OCI-LY1 (cell line): ENCODE results near the gene METTL27.

ENCODE experiments used
- EZH2 ChIP-seq: fragments of 200-600 bp; sonication (generic), shearing (Covaris generic); IDR thresholded peaks from 2 replicates; pipeline ENCODE4 v1.8.0; 2017; ENCODE audit warnings: borderline replicate concordance, mixed run types, mild to moderate bottlenecking, antibody characterized with exemption, low read length, moderate library complexity, mixed read lengths
- TF ChIP-seq, protein P1 (sequence below): fragments of 200-600 bp; sonication (generic), shearing (Covaris generic); IDR thresholded peaks from 2 replicates; pipeline ENCODE4 v1.5.1; 2017; ENCODE audit warnings: mild to moderate bottlenecking, antibody characterized with exemption, low read length, moderate library complexity, mixed read lengths

- TF ChIP-seq, protein P1, sequence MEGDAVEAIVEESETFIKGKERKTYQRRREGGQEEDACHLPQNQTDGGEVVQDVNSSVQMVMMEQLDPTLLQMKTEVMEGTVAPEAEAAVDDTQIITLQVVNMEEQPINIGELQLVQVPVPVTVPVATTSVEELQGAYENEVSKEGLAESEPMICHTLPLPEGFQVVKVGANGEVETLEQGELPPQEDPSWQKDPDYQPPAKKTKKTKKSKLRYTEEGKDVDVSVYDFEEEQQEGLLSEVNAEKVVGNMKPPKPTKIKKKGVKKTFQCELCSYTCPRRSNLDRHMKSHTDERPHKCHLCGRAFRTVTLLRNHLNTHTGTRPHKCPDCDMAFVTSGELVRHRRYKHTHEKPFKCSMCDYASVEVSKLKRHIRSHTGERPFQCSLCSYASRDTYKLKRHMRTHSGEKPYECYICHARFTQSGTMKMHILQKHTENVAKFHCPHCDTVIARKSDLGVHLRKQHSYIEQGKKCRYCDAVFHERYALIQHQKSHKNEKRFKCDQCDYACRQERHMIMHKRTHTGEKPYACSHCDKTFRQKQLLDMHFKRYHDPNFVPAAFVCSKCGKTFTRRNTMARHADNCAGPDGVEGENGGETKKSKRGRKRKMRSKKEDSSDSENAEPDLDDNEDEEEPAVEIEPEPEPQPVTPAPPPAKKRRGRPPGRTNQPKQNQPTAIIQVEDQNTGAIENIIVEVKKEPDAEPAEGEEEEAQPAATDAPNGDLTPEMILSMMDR = no peak
- no peak for TF ChIP-seq EZH2
Observed at GRCh38 chr7:73786588-73786987, 55.7 kb downstream of the METTL27 start.
